ENCODE measurements around the gene RPL7L1.

The RPL7L1 gene

GRCh38 chr6:42929821-42930360 is 50.5 kb downstream of the RPL7L1 start:
- Histone ChIP-seq H3K27me3 (replicated peaks; ENCODE audit: control insufficient read depth, insufficient read depth, low read length) (no peaks in the 10 kb centered on the region), H3K36me3 (ENCODE audit: control insufficient read depth, insufficient read depth, low read length) (peaks cover 7% of the 10 kb centered on the region), H3K4me3 (replicated peaks; ENCODE audit: low read depth, low read length) (peak overlapping the region; percentile 92)
- no peak for TF ChIP-seq CTCF (IDR thresholded peaks at IDR 0.05; ENCODE audit: insufficient read depth, low read length, poor library complexity, severe bottlenecking)
- DNase-seq (ENCODE audit: extremely low read depth, insufficient read length): peak; percentile 88

- Histone ChIP-seq H3K4me3 (replicated peaks; ENCODE audit: low read depth, low read length) (peak overlapping the region; percentile 92), H3K36me3 (ENCODE audit: control insufficient read depth, insufficient read depth, low read length) (peaks cover 18% of the 10 kb centered on the region)
These were observed 53.0 kb downstream of the RPL7L1 start for GRCh38 chr6:42932412-42932811.

GRCh38 chr6:42933205-42933604 is 53.8 kb downstream of the RPL7L1 start:
- Histone ChIP-seq H3K4me3 (replicated peaks; ENCODE audit: low read depth, low read length) (peak overlapping the region; percentile 92), H3K27me3 (replicated peaks; ENCODE audit: control insufficient read depth, insufficient read depth, low read length) (no peaks in the 10 kb centered on the region), H3K36me3 (ENCODE audit: control insufficient read depth, insufficient read depth, low read length) (peaks cover 25% of the 10 kb centered on the region)
- no peak for TF ChIP-seq CTCF (IDR thresholded peaks at IDR 0.05; ENCODE audit: insufficient read depth, low read length, poor library complexity, severe bottlenecking)
- DNase-seq (ENCODE audit: extremely low read depth, insufficient read length): no peak

More at GRCh38 chr6:42932412-42932811, 53.0 kb downstream of the RPL7L1 start:
- H3K27me3 ChIP-seq (replicated peaks; ENCODE audit: control insufficient read depth, insufficient read depth, low read length): no peaks in the 10 kb centered on the region
- no peak for TF ChIP-seq CTCF (IDR thresholded peaks at IDR 0.05; ENCODE audit: insufficient read depth, low read length, poor library complexity, severe bottlenecking)
- DNase-seq (ENCODE audit: extremely low read depth, insufficient read length): no peak

- no peak for DNase-seq (ENCODE audit: extremely low read depth, insufficient read length)
- Histone ChIP-seq H3K4me3 (replicated peaks; ENCODE audit: low read depth, low read length) (no peak overlapping the region), H3K27me3 (replicated peaks; ENCODE audit: control insufficient read depth, insufficient read depth, low read length) (no peaks in the 10 kb centered on the region), H3K36me3 (ENCODE audit: control insufficient read depth, insufficient read depth, low read length) (peaks cover 44% of the 10 kb centered on the region)
- TF ChIP-seq CTCF (IDR thresholded peaks at IDR 0.05; ENCODE audit: insufficient read depth, low read length, poor library complexity, severe bottlenecking): no peak
These were observed 55.9 kb downstream of the RPL7L1 start for GRCh38 chr6:42935322-42935721.

GRCh38 chr6:42936398-42936797 is 57.0 kb downstream of the RPL7L1 start:
- no peak for DNase-seq (ENCODE audit: extremely low read depth, insufficient read length)
- Histone ChIP-seq H3K27me3 (replicated peaks; ENCODE audit: control insufficient read depth, insufficient read depth, low read length) (no peaks in the 10 kb centered on the region), H3K36me3 (ENCODE audit: control insufficient read depth, insufficient read depth, low read length) (peaks cover 49% of the 10 kb centered on the region), H3K4me3 (replicated peaks; ENCODE audit: low read depth, low read length) (no peak overlapping the region)
- no peak for TF ChIP-seq CTCF (IDR thresholded peaks at IDR 0.05; ENCODE audit: insufficient read depth, low read length, poor library complexity, severe bottlenecking)
